WTC11 (cell line): ENCODE results near the gene SIK2. TPM values are rescaled to one million over a fixed set of nuclear protein-coding genes. Genes with fewer than 3 reads are reported as not detected.

Source experiments
- ATAC-seq: fragments of 200-7000 bp; cut with Tn5 transposase; 2 replicates; pipeline ENCODE4 v1.10.0; 2021; ENCODE audit warnings: mild to moderate bottlenecking, moderate library complexity
- CTCF ChIA-PET: fragments of 300-600 bp; sonication (Branson Sonifier 250); formaldehyde crosslinking; loops from one replicate; lab custom pipeline; 2021; ENCODE audit warnings: antibody characterized with exemption; lab: Charles Lee
- POLR2A ChIA-PET: fragments of 350-600 bp; sonication (Branson Sonifier 250); formaldehyde crosslinking; loops from one replicate; lab custom pipeline; 2021; ENCODE audit warnings: antibody characterized with exemption; lab: Charles Lee
- DNase-seq: peaks from one replicate; pipeline ENCODE4 v3.0.0; 2021; ENCODE audit warnings: low spot score
- H3K27ac Mint-ChIP-seq: 2 replicates; pipeline ENCODE4 v1.8.0; 2021; ENCODE audit warnings: mixed read lengths
- H3K27me3 Mint-ChIP-seq: 2 replicates; pipeline ENCODE4 v1.8.0; 2021; ENCODE audit warnings: low read depth, mild to moderate bottlenecking, moderate library complexity, mixed read lengths
- H3K36me3 Mint-ChIP-seq: 2 replicates; pipeline ENCODE4 v1.8.0; 2021; ENCODE audit warnings: mixed read lengths
- H3K4me1 Mint-ChIP-seq: 2 replicates; pipeline ENCODE4 v1.8.0; 2022; ENCODE audit warnings: mixed read lengths
- H3K4me3 Mint-ChIP-seq: 2 replicates; pipeline ENCODE4 v1.8.0; 2021; ENCODE audit warnings: mild to moderate bottlenecking, moderate library complexity, mixed read lengths
- H3K9me3 Mint-ChIP-seq: 2 replicates; pipeline ENCODE4 v1.8.0; 2021; ENCODE audit warnings: mixed read lengths
- ARID4B ChIP-seq: sonication (generic); formaldehyde crosslinking; IDR thresholded peaks from 2 replicates; pipeline ENCODE4 v1.8.0; 2023; ENCODE audit warnings: missing genetic modification reagents, mild to moderate bottlenecking, borderline replicate concordance
- FOXP1 ChIP-seq: sonication (generic); formaldehyde crosslinking; IDR thresholded peaks from 2 replicates; pipeline ENCODE4 v1.8.0; 2022; ENCODE audit warnings: missing genetic modification reagents, mild to moderate bottlenecking, moderate library complexity, borderline replicate concordance
- FOXP4 ChIP-seq: sonication (generic); formaldehyde crosslinking; IDR thresholded peaks from 2 replicates; pipeline ENCODE4 v1.8.0; 2022; ENCODE audit warnings: mild to moderate bottlenecking, missing genetic modification reagents
- HMGA2 ChIP-seq: fragments of 250-450 bp; sonication (Bioruptor Pico); IDR thresholded peaks from 2 replicates; pipeline ENCODE4 v1.4.0; 2021; ENCODE audit warnings: mild to moderate bottlenecking, moderate library complexity
- JUN ChIP-seq: sonication (generic); formaldehyde crosslinking; IDR thresholded peaks from 2 replicates; pipeline ENCODE4 v1.8.0; 2023; ENCODE audit warnings: mild to moderate bottlenecking, missing genetic modification reagents
- NR1H2 ChIP-seq: sonication (generic); formaldehyde crosslinking; IDR thresholded peaks from 2 replicates; pipeline ENCODE4 v1.9.0; 2021; ENCODE audit warnings: mild to moderate bottlenecking, moderate library complexity, missing genetic modification reagents
- NR2C2 ChIP-seq: sonication (generic); formaldehyde crosslinking; IDR thresholded peaks from 2 replicates; pipeline ENCODE4 v1.8.0; 2022; ENCODE audit warnings: mild to moderate bottlenecking, missing genetic modification reagents
- OVOL2 ChIP-seq: fragments of 250-450 bp; sonication (Bioruptor Pico); IDR thresholded peaks from 2 replicates; pipeline ENCODE4 v1.9.0; 2021; ENCODE audit warnings: mild to moderate bottlenecking, borderline replicate concordance
- TEAD4 ChIP-seq: sonication (generic); formaldehyde crosslinking; IDR thresholded peaks from 2 replicates; pipeline ENCODE4 v1.8.0; 2022; ENCODE audit warnings: mild to moderate bottlenecking, missing genetic modification reagents
- ZBTB43 ChIP-seq: sonication (generic); formaldehyde crosslinking; IDR thresholded peaks from 2 replicates; pipeline ENCODE4 v1.8.1; 2023; ENCODE audit warnings: mild to moderate bottlenecking, missing genetic modification reagents
- ZNF219 ChIP-seq: sonication (generic); formaldehyde crosslinking; IDR thresholded peaks from 2 replicates; pipeline ENCODE4 v1.8.0; 2023; ENCODE audit warnings: missing genetic modification reagents, mild to moderate bottlenecking, borderline replicate concordance
- ZNF232 ChIP-seq: sonication (generic); formaldehyde crosslinking; IDR thresholded peaks from 2 replicates; pipeline ENCODE4 v1.8.0; 2022; ENCODE audit warnings: mild to moderate bottlenecking, missing genetic modification reagents
- ZNF396 ChIP-seq: fragments of 250-450 bp; sonication (Bioruptor Pico); IDR thresholded peaks from 2 replicates; pipeline ENCODE4 v1.8.0; 2021; ENCODE audit warnings: mild to moderate bottlenecking, moderate library complexity, borderline replicate concordance
- ZNF416 ChIP-seq: fragments of 250-450 bp; sonication (Bioruptor Pico); IDR thresholded peaks from 2 replicates; pipeline ENCODE4 v1.9.0; 2021; ENCODE audit warnings: mild to moderate bottlenecking, inconsistent platforms
- ZNF532 ChIP-seq: fragments of 250-450 bp; sonication (Bioruptor Pico); IDR thresholded peaks from 2 replicates; pipeline ENCODE4 v1.9.0; 2021; ENCODE audit warnings: mild to moderate bottlenecking, borderline replicate concordance
- total RNA-seq: library from RNA; stranded (reverse); gene quantifications from 3 replicates; pipeline ENCODE4 v1.2.3, GENCODE V29; 2021

Gene SIK2
- total RNA-seq, 1 experiment from 2014 or later = 7.2 TPM

- DNase-seq (no peak), ATAC-seq (no peak)
- H3K27me3 Mint-ChIP-seq = no peaks in the 10 kb centered on the region
- peaks cover 30% of the 10 kb centered on the region for H3K4me1 Mint-ChIP-seq
- ChIA-PET CTCF (interaction anchor here (2.2 to 2.3 kb wide), 2 partner anchors 55 to 118 kb away, joined by 9 to 11 read pairs; no protein-coding TSS in a partner anchor), POLR2A (no interaction called here)
- H3K27ac Mint-ChIP-seq = no peak overlapping the region; the same call in 1 of the 2 replicates
- H3K4me3 Mint-ChIP-seq = no peak overlapping the region
- no peak for TF ChIP-seq TEAD4 (CRISPR knock-in tag)
- no peak for TF ChIP-seq ZNF416 (CRISPR knock-in tag)
- no peak for TF ChIP-seq OVOL2 (CRISPR knock-in tag)
- TF ChIP-seq FOXP4 (CRISPR knock-in tag) = no peak
- TF ChIP-seq JUN (CRISPR knock-in tag) = no peak
- no peak for TF ChIP-seq NR2C2 (CRISPR knock-in tag)
- TF ChIP-seq ZBTB43 = no peak
- TF ChIP-seq ZNF396 = no peak
- TF ChIP-seq ZNF219 = no peak
- no peak for TF ChIP-seq NR1H2 (CRISPR knock-in tag)
- TF ChIP-seq ZNF232 (CRISPR knock-in tag) = no peak
- TF ChIP-seq FOXP1 (CRISPR knock-in tag) = no peak
- TF ChIP-seq ARID4B (CRISPR knock-in tag) = no peak
- no peak for TF ChIP-seq HMGA2 (CRISPR knock-in tag)
- no peak for TF ChIP-seq ZNF532 (CRISPR knock-in tag)
- TF ChIP-seq, all 79 proteins: peak for 0
- peaks cover 39% of the 10 kb centered on the region for H3K36me3 Mint-ChIP-seq
- no peaks in the 10 kb centered on the region for H3K9me3 Mint-ChIP-seq
Observed at GRCh38 chr11:111722501-111722900, 120.3 kb downstream of the SIK2 start.
